GM12891 (cell line): Measurements from ENCODE around the gene MAMDC4.
"Not testable (repeated sequence)": the region's sequence is repeated elsewhere in the genome, so short reads cannot be mapped to it uniquely, and the experiment has no call there.

Source experiments
- POLR2A ChIP-seq: IDR thresholded peaks from 2 replicates; pipeline ENCODE4 v1.6.1; 2011; ENCODE audit warnings: low read depth, low read length, control low read depth
- TAF1 ChIP-seq: IDR thresholded peaks from 2 replicates; pipeline ENCODE4 v1.6.1; 2011; ENCODE audit warnings: low read depth, low read length, control low read depth

- TF ChIP-seq POLR2A, TAF1: not testable (repeated sequence)
Observed at GRCh38 chr9:136866898-136867421, 14.8 kb downstream of the MAMDC4 start.
